ENCODE data around the gene PHF10. TPM values are rescaled to one million over a fixed set of nuclear protein-coding genes. Genes with fewer than 3 reads are reported as not detected.

PHF10 gene
- total RNA-seq, 3 donors from 2014 or later (not counting 1 experiment from before 2014, with no cell fraction given) = 46.5 to 56.5 (median 53.6) TPM

DNA sequence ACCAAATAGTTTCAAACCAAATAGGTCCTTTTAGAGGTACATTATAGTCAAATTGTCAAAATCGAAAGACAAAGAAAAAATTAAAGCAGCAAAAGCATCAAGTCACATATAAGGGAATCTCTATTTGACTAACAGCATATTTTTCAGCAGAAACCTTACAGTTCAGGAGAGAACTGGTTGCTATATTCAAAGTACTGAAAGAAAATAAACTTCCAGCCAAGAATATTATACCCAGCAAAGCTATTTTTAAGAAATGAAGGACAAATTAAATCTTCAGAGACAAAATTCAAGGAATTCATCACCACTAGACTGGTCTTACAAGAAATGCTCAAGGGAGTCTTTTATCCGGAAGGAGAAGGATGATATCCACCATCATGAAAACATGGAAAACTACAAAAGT is 38.4 kb downstream of the PHF10 start:
- Histone ChIP-seq H3K27me3 (ENCODE audit: control insufficient read depth, insufficient read depth, low read length) (no peaks in the 10 kb centered on the region), H3K4me1 (ENCODE audit: control insufficient read depth, insufficient read depth, low read length) (no peaks in the 10 kb centered on the region), H3K36me3 (ENCODE audit: control insufficient read depth, insufficient read depth, low read length) (peaks cover 7% of the 10 kb centered on the region), H3K27ac (ENCODE audit: low read length) (no peak overlapping the region), H3K4me3 (ENCODE audit: low read length) (no peak overlapping the region), H3K9me3 (ENCODE audit: control insufficient read depth, insufficient read depth, low read length) (no peaks in the 10 kb centered on the region)
- no peak overlapping the region for H3K4me3 Mint-ChIP-seq
- H3K36me3 Mint-ChIP-seq = peaks cover 25% of the 10 kb centered on the region
- ATAC-seq (no peak), DNase-seq (no peak)
- H3K27ac Mint-ChIP-seq = no peak overlapping the region
- no peak for TF ChIP-seq CTCF (IDR thresholded peaks at IDR 0.05)
- H3K27me3 Mint-ChIP-seq (ENCODE audit: low read depth in 2 of 2) = no peaks in the 10 kb centered on the region
- peaks cover 7 to 12% of the 10 kb centered on the region in 2 donors for H3K9me3 Mint-ChIP-seq
- WGBS (ENCODE audit: insufficient coverage) = 90% methylated on average over 2 of the region's 2 CpGs
- no peaks in the 10 kb centered on the region for H3K4me1 Mint-ChIP-seq
- intact Hi-C loops (cut with micrococcal nuclease) = no loop called here

- H3K4me1 ChIP-seq (ENCODE audit: control insufficient read depth, insufficient read depth, low read length) = no peaks in the 10 kb centered on the region
- ATAC-seq (no peak), DNase-seq (no peak)
- no peaks in the 10 kb centered on the region for H3K27me3 Mint-ChIP-seq (ENCODE audit: low read depth in 2 of 2)
- no peak overlapping the region for H3K27ac ChIP-seq (ENCODE audit: low read length)
- H3K4me1 Mint-ChIP-seq = no peaks in the 10 kb centered on the region
- H3K36me3 ChIP-seq (ENCODE audit: control insufficient read depth, insufficient read depth, low read length) = peaks cover 7% of the 10 kb centered on the region
- intact Hi-C loops (cut with micrococcal nuclease) = no loop called here
- no peak for TF ChIP-seq CTCF (IDR thresholded peaks at IDR 0.05)
- no peaks in the 10 kb centered on the region for H3K27me3 ChIP-seq (ENCODE audit: control insufficient read depth, insufficient read depth, low read length)
- H3K4me3 Mint-ChIP-seq = no peak overlapping the region
- peaks cover 9 to 12% of the 10 kb centered on the region in 2 donors for H3K9me3 Mint-ChIP-seq
- H3K36me3 Mint-ChIP-seq = peaks cover 35% of the 10 kb centered on the region
- no peak overlapping the region for H3K4me3 ChIP-seq (ENCODE audit: low read length)
- no peak overlapping the region for H3K27ac Mint-ChIP-seq
- H3K9me3 ChIP-seq (ENCODE audit: control insufficient read depth, insufficient read depth, low read length) = no peaks in the 10 kb centered on the region
- WGBS (ENCODE audit: insufficient coverage) = 92% methylated on average over 3 of the region's 3 CpGs
These were observed 40.2 kb downstream of the PHF10 start for GRCh38 chr6:169684056-169684455.

DNA sequence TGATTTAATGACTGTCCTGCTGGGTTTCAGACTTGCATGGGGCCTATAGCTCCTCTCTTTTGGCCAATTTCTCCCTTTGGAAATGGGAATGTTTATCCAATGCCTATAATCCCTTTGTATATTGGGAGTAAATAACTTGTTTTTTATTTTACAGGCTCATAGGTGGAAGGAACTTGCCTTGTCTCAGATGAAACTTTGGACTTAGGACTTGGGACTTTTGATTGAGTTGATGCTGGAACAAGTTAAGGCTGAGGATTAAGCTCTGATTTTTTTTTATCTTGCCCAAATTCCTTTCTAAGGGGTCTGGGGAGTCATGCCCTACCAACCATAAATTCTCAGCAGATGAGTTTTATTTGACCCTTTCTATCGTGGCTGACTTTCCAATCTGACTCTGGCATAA is 46.0 kb downstream of the PHF10 start:
- no peaks in the 10 kb centered on the region for H3K27me3 ChIP-seq (ENCODE audit: control insufficient read depth, insufficient read depth, low read length)
- H3K36me3 ChIP-seq (ENCODE audit: control insufficient read depth, insufficient read depth, low read length) = no peaks in the 10 kb centered on the region
- no peak overlapping the region for H3K27ac ChIP-seq (ENCODE audit: low read length)
- Mint-ChIP-seq H3K4me3 (no peak overlapping the region), H3K9me3 (peaks cover 0 to 2% of the 10 kb centered on the region in 2 donors), H3K4me1 (no peaks in the 10 kb centered on the region), H3K27ac (no peak overlapping the region), H3K27me3 (ENCODE audit: low read depth in 2 of 2) (no peaks in the 10 kb centered on the region), H3K36me3 (peaks cover 25% of the 10 kb centered on the region)
- no peaks in the 10 kb centered on the region for H3K4me1 ChIP-seq (ENCODE audit: control insufficient read depth, insufficient read depth, low read length)
- intact Hi-C loops (cut with micrococcal nuclease) = no loop called here
- WGBS (ENCODE audit: insufficient coverage) = 93% methylated on average over 1 of the region's 1 CpG
- TF ChIP-seq CTCF (IDR thresholded peaks at IDR 0.05) = no peak
- no peak for ATAC-seq
- no peak overlapping the region for H3K4me3 ChIP-seq (ENCODE audit: low read length)
- H3K9me3 ChIP-seq (ENCODE audit: control insufficient read depth, insufficient read depth, low read length) = no peaks in the 10 kb centered on the region
- no peak for DNase-seq

- ATAC-seq (no peak), DNase-seq (no peak)
- Mint-ChIP-seq H3K27ac (no peak overlapping the region), H3K27me3 (ENCODE audit: low read depth in 2 of 2) (no peaks in the 10 kb centered on the region), H3K9me3 (peaks cover 0 to 2% of the 10 kb centered on the region in 2 donors), H3K4me1 (no peaks in the 10 kb centered on the region), H3K36me3 (peaks cover 25% of the 10 kb centered on the region), H3K4me3 (no peak overlapping the region)
- Histone ChIP-seq H3K36me3 (ENCODE audit: control insufficient read depth, insufficient read depth, low read length) (peaks cover 2% of the 10 kb centered on the region), H3K9me3 (ENCODE audit: control insufficient read depth, insufficient read depth, low read length) (no peaks in the 10 kb centered on the region), H3K27me3 (ENCODE audit: control insufficient read depth, insufficient read depth, low read length) (no peaks in the 10 kb centered on the region), H3K27ac (ENCODE audit: low read length) (no peak overlapping the region), H3K4me3 (ENCODE audit: low read length) (no peak overlapping the region), H3K4me1 (ENCODE audit: control insufficient read depth, insufficient read depth, low read length) (no peaks in the 10 kb centered on the region)
- intact Hi-C loops (cut with micrococcal nuclease) = no loop called here
- no peak for TF ChIP-seq CTCF (IDR thresholded peaks at IDR 0.05)
- WGBS (ENCODE audit: insufficient coverage) = 92% methylated on average over 1 of the region's 1 CpG
These were observed 47.2 kb downstream of the PHF10 start for GRCh38 chr6:169677096-169677495.

Measured in natural killer cell (primary cell).